ENCODE data around the gene ZNF780A.

- TF ChIP-seq CTCF (IDR thresholded peaks at IDR 0.05; ENCODE audit: borderline replicate concordance, extremely low read depth, low read length, poor library complexity, severe bottlenecking) (no peak), EZH2 (IDR thresholded peaks at IDR 0.05; ENCODE audit: borderline replicate concordance, low read depth, low read length, severe bottlenecking) (no peak)
Observed at GRCh38 chr19:40055832-40056504, 34.8 kb downstream of the ZNF780A start, which contains the start of gene ZNF780B.
